ENCODE measurements around the gene NAALAD2. TPM values are rescaled to one million over a fixed set of nuclear protein-coding genes. Genes with fewer than 3 reads are reported as not detected.
"Not testable (repeated sequence)": the region's sequence is repeated elsewhere in the genome, so short reads cannot be mapped to it uniquely, and the experiment has no call there.

NAALAD2 gene
- total RNA-seq, 1 donor from 2014 or later: 1.2 TPM

- intact Hi-C loops (cut with DNase I): no loop called here
- ATAC-seq (ENCODE audit: poor library complexity): no peak
- DNase-seq: no peak
Observed at GRCh38 chr11:90229791-90230190, 95.3 kb downstream of the NAALAD2 start.

- intact Hi-C loops (cut with DNase I): no loop called here
- ATAC-seq (ENCODE audit: poor library complexity) (no peak), DNase-seq (no peak)
Observed at GRCh38 chr11:90234977-90235376, 100.5 kb downstream of the NAALAD2 start.

GRCh38 chr11:90235526-90235925 lies 101.1 kb downstream of the NAALAD2 start:
- no peak for ATAC-seq (ENCODE audit: poor library complexity)
- no peak for DNase-seq
- intact Hi-C loops (cut with DNase I): no loop called here

GRCh38 chr11:90237004-90237403 lies 102.5 kb downstream of the NAALAD2 start:
- intact Hi-C loops (cut with DNase I): no loop called here
- ATAC-seq (ENCODE audit: poor library complexity) (no peak), DNase-seq (no peak)

GRCh38 chr11:90239967-90240636 lies 105.6 kb downstream of the NAALAD2 start:
- intact Hi-C loops (cut with DNase I); ATAC-seq (ENCODE audit: poor library complexity); DNase-seq: not testable (repeated sequence)

GRCh38 chr11:90241414-90241813 lies 107.0 kb downstream of the NAALAD2 start:
- DNase-seq (no peak), ATAC-seq (ENCODE audit: poor library complexity) (no peak)
- intact Hi-C loops (cut with DNase I): no loop called here

Other genes starting within 250 kb of the NAALAD2 start
- not detected for gene TRIM49D1, start 212.4 kb upstream of the NAALAD2 start, total RNA-seq
- not detected for gene TRIM49D2, start 210.6 kb upstream of the NAALAD2 start, total RNA-seq
- not detected for gene TRIM64, start 168.6 kb upstream of the NAALAD2 start, total RNA-seq
- not detected for gene TRIM49C, start 103.6 kb upstream of the NAALAD2 start, total RNA-seq
- gene UBTFL1, start 48.7 kb upstream of the NAALAD2 start, total RNA-seq: not detected
- gene CHORDC1, start 88.4 kb downstream of the NAALAD2 start, total RNA-seq: 37.9 TPM

Measured in Right ventricle myocardium superior (tissue), 1 donor.